ENCODE measurements around the gene MTA2. TPM values are rescaled to one million over a fixed set of nuclear protein-coding genes. Genes with fewer than 3 reads are reported as not detected.

MTA2 gene
- 84.4 to 102 TPM (median 85.9 TPM) in 5 replicates for total RNA-seq (2022; extraction: Qiagen RNA extraction)

GRCh38 chr11:62601372-62602140 lies at the start of gene MTA2:
Gene MTA2, minus strand, starts transcription at chr11:62601865. Its CDS starts 415 bp downstream, at chr11:62601450.

GRCh38 chr11:62645946-62646824 lies 44.5 kb upstream of the MTA2 start, which contains the start of gene GANAB:
Gene GANAB, minus strand, starts transcription at chr11:62646613. Its CDS starts 14 bp downstream, at chr11:62646599.

GRCh38 chr11:62621567-62622470 lies 20.2 kb upstream of the MTA2 start, which contains the start of gene B3GAT3:
Gene B3GAT3, minus strand, starts transcription at chr11:62621986. Its CDS starts 39 bp downstream, at chr11:62621947.

GRCh38 chr11:62612366-62613290 lies 11.0 kb upstream of the MTA2 start, which contains the start of the genes EML3 and ROM1:
Gene EML3, minus strand, starts transcription at chr11:62612775. Its CDS starts 318 bp downstream, at chr11:62612457.
Gene ROM1, plus strand, starts transcription at chr11:62613257. Its CDS starts 25 bp downstream, at chr11:62613282.

GRCh38 chr11:62591448-62592145 lies 10.1 kb downstream of the MTA2 start, which contains the start of gene TUT1:
Gene TUT1, minus strand, starts transcription at chr11:62591523. Its CDS starts 38 bp downstream, at chr11:62591485.

GRCh38 chr11:62573592-62574362 lies 27.9 kb downstream of the MTA2 start, which contains the start of gene EEF1G:
Gene EEF1G, minus strand, starts transcription at chr11:62573891. Its CDS starts 49 bp downstream, at chr11:62573842.

GRCh38 chr11:62546244-62546928 lies 55.3 kb downstream of the MTA2 start, which contains the start of gene AHNAK:
Gene AHNAK, minus strand, starts transcription at chr11:62546806. Its CDS starts 10,708 bp downstream, at chr11:62536098.

Other genes starting within 250 kb of the MTA2 start
- not detected in 5 replicates for gene SCGB1A1, start 182.8 kb downstream of the MTA2 start, total RNA-seq (2022; extraction: Qiagen RNA extraction)
- 308 to 468 TPM (median 395 TPM) in 5 replicates for gene AHNAK, start 55.1 kb downstream of the MTA2 start, total RNA-seq (2022; extraction: Qiagen RNA extraction)
- gene EEF1G, start 28.0 kb downstream of the MTA2 start, total RNA-seq (2022; extraction: Qiagen RNA extraction): 1,875 to 2,021 TPM (median 1,992 TPM) in 5 replicates
- gene TUT1, start 10.3 kb downstream of the MTA2 start, total RNA-seq (2022; extraction: Qiagen RNA extraction): 15.8 to 17.4 TPM (median 16.7 TPM) in 5 replicates
- gene EML3, start 10.9 kb upstream of the MTA2 start, total RNA-seq (2022; extraction: Qiagen RNA extraction): 19.0 to 23.2 TPM (median 21.8 TPM) in 5 replicates
- 3.5 to 4.7 TPM (median 4.4 TPM) in 5 replicates for gene ROM1, start 11.4 kb upstream of the MTA2 start, total RNA-seq (2022; extraction: Qiagen RNA extraction)
- 45.9 to 56.9 TPM (median 52.4 TPM) in 5 replicates for gene B3GAT3, start 20.1 kb upstream of the MTA2 start, total RNA-seq (2022; extraction: Qiagen RNA extraction)
- gene GANAB, start 44.7 kb upstream of the MTA2 start, total RNA-seq (2022; extraction: Qiagen RNA extraction): 243 to 305 TPM (median 258 TPM) in 5 replicates
- gene INTS5, start 51.4 kb upstream of the MTA2 start, total RNA-seq (2022; extraction: Qiagen RNA extraction): 20.6 to 22.8 TPM (median 21.6 TPM) in 5 replicates
- 115 to 147 TPM (median 128 TPM) in 5 replicates for gene C11orf98, start 63.3 kb upstream of the MTA2 start, total RNA-seq (2022; extraction: Qiagen RNA extraction)
- 8.2 to 15.6 TPM (median 12.8 TPM) in 5 replicates for gene CSKMT, start 63.4 kb upstream of the MTA2 start, total RNA-seq (2022; extraction: Qiagen RNA extraction)
- 22.5 to 36.2 TPM (median 32.9 TPM) in 5 replicates for gene UQCC3, start 69.8 kb upstream of the MTA2 start, total RNA-seq (2022; extraction: Qiagen RNA extraction)
- 3.9 to 5.5 TPM (median 5.2 TPM) in 5 replicates for gene LBHD1, start 70.4 kb upstream of the MTA2 start, total RNA-seq (2022; extraction: Qiagen RNA extraction)
- gene UBXN1, start 77.2 kb upstream of the MTA2 start, total RNA-seq (2022; extraction: Qiagen RNA extraction): 106 to 120 TPM (median 114 TPM) in 5 replicates
- 0.07 to 0.13 TPM (median 0.11 TPM) in 4 of 5 replicates, not detected in the other for gene LRRN4CL, start 87.7 kb upstream of the MTA2 start, total RNA-seq (2022; extraction: Qiagen RNA extraction)
- gene BSCL2, start 105.6 kb upstream of the MTA2 start, total RNA-seq (2022; extraction: Qiagen RNA extraction): 63.8 to 87.2 TPM (median 72.5 TPM) in 5 replicates
- gene GNG3, start 105.8 kb upstream of the MTA2 start, total RNA-seq (2022; extraction: Qiagen RNA extraction): not detected in 5 replicates
- 38.5 to 50.6 TPM (median 40.7 TPM) in 5 replicates for gene HNRNPUL2, start 125.6 kb upstream of the MTA2 start, total RNA-seq (2022; extraction: Qiagen RNA extraction)
- 29.2 to 32.7 TPM (median 31.6 TPM) in 5 replicates for gene TTC9C, start 126.6 kb upstream of the MTA2 start, total RNA-seq (2022; extraction: Qiagen RNA extraction)
- gene ZBTB3, start 152.3 kb upstream of the MTA2 start, total RNA-seq (2022; extraction: Qiagen RNA extraction): 1.0 to 1.6 TPM (median 1.5 TPM) in 5 replicates
- gene POLR2G, start 159.7 kb upstream of the MTA2 start, total RNA-seq (2022; extraction: Qiagen RNA extraction): 156 to 190 TPM (median 177 TPM) in 5 replicates
- gene TAF6L, start 169.5 kb upstream of the MTA2 start, total RNA-seq (2022; extraction: Qiagen RNA extraction): 12.6 to 15.2 TPM (median 13.6 TPM) in 5 replicates
- gene TMEM179B, start 185.5 kb upstream of the MTA2 start, total RNA-seq (2022; extraction: Qiagen RNA extraction): 64.4 to 93.7 TPM (median 85.8 TPM) in 5 replicates
- 20.1 to 29.2 TPM (median 26.5 TPM) in 5 replicates for gene TMEM223, start 190.1 kb upstream of the MTA2 start, total RNA-seq (2022; extraction: Qiagen RNA extraction)
- 47.7 to 51.9 TPM (median 49.5 TPM) in 5 replicates for gene NXF1, start 203.6 kb upstream of the MTA2 start, total RNA-seq (2022; extraction: Qiagen RNA extraction)
- 19.0 to 25.5 TPM (median 24.6 TPM) in 5 replicates for gene STX5, start 230.2 kb upstream of the MTA2 start, total RNA-seq (2022; extraction: Qiagen RNA extraction)
- not detected in 5 replicates for gene TEX54, start 231.0 kb upstream of the MTA2 start, total RNA-seq (2022; extraction: Qiagen RNA extraction)
- gene WDR74, start 237.7 kb upstream of the MTA2 start, total RNA-seq (2022; extraction: Qiagen RNA extraction): 74.2 to 79.9 TPM (median 78.7 TPM) in 5 replicates

Measured in A549 treated with Hydrocortisone at 1 μM for 4 hours (cell line).